GM13977 (cell line): ENCODE results near the gene ARRDC1.

Experiments used
- DNase-seq: peaks from one replicate; pipeline ENCODE4 v3.0.0; 2012; ENCODE audit warnings: low spot score
- in situ Hi-C: fragments of 300-500 bp; cut with MboI; formaldehyde crosslinking; loops from one replicate; pipeline ENCODE4 v1.12.0; 2022; ENCODE audit warnings: low sequenced_read_pairs, low pct_unique_long_range_greater_than_20kb, mixed read lengths, inconsistent platforms; ENCODE audit not compliant: unreplicated experiment
- TF ChIP-seq, protein P1 (sequence below): IDR thresholded peaks from 2 replicates; pipeline ENCODE4 v1.5.1; 2012; ENCODE audit warnings: mild to moderate bottlenecking, control low read depth; ENCODE audit not compliant: insufficient read depth; ENCODE audit errors: extremely low read depth, missing control alignments

The ARRDC1 gene

GRCh38 chr9:137579259-137579604 lies 26.3 kb upstream of the ARRDC1 start:
- no peak for DNase-seq
- TF ChIP-seq, protein P1, sequence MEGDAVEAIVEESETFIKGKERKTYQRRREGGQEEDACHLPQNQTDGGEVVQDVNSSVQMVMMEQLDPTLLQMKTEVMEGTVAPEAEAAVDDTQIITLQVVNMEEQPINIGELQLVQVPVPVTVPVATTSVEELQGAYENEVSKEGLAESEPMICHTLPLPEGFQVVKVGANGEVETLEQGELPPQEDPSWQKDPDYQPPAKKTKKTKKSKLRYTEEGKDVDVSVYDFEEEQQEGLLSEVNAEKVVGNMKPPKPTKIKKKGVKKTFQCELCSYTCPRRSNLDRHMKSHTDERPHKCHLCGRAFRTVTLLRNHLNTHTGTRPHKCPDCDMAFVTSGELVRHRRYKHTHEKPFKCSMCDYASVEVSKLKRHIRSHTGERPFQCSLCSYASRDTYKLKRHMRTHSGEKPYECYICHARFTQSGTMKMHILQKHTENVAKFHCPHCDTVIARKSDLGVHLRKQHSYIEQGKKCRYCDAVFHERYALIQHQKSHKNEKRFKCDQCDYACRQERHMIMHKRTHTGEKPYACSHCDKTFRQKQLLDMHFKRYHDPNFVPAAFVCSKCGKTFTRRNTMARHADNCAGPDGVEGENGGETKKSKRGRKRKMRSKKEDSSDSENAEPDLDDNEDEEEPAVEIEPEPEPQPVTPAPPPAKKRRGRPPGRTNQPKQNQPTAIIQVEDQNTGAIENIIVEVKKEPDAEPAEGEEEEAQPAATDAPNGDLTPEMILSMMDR: no peak
- in situ Hi-C loops: no loop called here

GRCh38 chr9:137580209-137580953 lies 25.1 kb upstream of the ARRDC1 start:
- DNase-seq: no peak
- in situ Hi-C loops: no loop called here
- TF ChIP-seq, protein P1: no peak

DNA sequence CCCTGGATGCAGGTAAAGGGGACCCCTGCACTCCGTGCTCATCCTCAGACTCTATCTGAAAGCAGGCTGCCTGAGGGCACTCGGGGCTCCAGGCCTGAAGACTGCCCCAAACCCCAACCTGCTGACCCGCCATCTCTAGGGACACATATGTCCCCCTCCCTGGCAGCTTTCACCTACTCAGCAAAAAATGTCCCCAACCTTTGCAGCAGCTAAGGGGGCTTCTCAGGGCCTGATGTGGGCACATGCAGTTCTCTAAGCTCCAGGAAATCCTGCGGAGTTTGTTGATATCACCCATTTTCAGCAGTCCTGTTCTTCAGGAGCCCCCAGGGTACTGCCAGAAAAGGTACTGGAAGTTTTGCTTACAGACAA lies 24.5 kb upstream of the ARRDC1 start:
- TF ChIP-seq, protein P1: no peak
- in situ Hi-C loops: no loop called here
- DNase-seq: no peak

DNA sequence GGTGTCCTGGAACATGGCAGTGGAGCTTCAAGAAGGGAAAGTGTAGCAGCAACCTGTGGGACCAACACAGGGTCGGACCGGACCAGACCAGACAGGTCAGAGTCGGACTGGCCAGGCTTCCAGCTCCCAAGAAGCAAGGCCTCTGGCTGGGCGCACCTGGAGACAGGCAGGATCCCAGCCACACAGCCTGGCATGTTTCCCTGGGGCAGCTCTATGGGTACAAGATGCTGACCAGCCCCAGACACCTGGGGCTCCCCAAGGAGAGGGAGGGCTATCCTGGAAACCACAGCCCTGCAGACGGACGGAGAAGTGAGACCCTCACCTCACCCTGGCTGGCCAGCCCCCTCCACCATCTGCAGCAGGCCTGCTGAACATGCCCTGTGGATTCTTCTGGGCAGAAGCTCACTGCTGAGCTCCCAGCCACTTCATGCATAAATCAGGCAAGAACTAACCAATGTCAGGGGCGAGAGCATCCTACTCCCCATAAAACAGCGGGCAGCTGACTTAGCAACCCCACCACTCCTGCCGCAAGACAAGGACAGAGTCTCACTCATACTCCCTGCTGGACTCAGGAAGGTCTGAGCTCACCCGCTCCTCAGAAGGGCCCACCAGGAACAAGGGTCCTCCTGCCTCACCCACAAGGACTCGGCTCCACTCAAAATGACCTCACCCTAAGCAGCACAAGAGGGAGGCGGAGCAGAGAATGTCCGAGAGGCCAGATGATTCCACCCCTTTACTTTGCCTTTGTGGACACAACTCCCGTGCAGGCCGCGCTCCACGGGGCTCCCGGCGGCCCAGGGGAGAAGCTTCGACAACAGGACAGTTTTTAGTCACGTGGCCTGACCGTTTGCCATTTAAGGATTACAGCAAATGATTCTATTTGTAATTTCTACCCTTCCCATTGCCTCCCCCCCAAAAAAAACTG lies 23.9 kb upstream of the ARRDC1 start:
- DNase-seq: no peak
- TF ChIP-seq, protein P1: no peak
- in situ Hi-C loops: no loop called here

DNA sequence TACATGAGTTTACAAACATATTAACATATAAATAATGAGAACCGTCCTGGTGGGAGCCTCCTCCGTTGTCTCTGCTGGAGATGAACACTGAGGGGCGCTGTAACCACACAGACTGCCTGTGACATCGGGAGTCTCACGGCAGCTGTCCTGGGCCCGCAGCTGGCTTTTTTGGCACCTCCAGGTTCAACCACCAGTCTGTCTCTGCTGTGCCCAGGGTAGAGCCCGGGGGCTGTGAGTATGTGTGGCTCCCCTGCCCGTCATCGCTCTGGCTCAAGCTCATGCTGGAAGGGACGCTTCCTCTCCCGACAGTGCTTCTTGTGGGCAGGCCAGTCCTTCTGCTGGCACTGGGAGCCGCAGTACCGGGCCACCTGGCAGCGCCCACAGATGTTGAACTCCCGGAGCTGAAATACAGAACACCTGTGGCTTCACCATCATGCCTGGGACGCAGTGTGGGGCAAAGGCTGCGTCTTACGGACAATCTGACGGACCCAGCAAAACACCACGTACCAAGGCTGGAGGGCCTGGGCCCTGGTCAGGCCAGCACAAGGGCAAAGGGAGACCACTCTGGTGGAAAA lies 23.1 kb upstream of the ARRDC1 start:
- TF ChIP-seq, protein P1: peak; percentile 43
- in situ Hi-C loops: no loop called here
- no peak for DNase-seq

DNA sequence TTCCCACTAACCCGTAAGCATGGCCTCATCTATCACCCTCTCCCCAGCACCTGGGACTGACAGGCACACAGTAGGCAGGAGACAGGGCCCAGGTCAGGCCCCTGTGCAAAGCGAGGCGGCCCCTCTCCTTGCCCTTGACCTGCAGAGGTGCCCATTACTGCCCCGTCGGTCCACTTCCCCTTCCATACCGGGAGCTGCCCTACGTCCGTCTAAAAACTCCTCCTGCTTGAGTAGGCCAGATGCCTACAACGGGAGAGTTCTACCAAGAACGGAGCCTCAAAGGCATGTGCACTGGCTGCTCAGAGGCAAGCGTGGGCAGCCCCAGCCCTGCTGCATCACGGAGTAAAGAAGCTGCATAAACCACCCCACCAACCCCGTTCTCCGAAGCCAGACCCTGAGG lies 22.1 kb upstream of the ARRDC1 start:
- in situ Hi-C loops: no loop called here
- TF ChIP-seq, protein P1: no peak
- DNase-seq: no peak
